Immature natural killer cell (primary cell): ENCODE results near the gene PUS1. TPM values are rescaled to one million over a fixed set of nuclear protein-coding genes. Genes with fewer than 3 reads are reported as not detected.

ENCODE experiments used
- DNase-seq, 3 donors: peaks; one replicate each; pipeline ENCODE4 v3.0.0; 2022; ENCODE audit warnings: mixed read lengths in 1 of 3
- H3K27ac Mint-ChIP-seq, 6 donors: one replicate each; pipeline ENCODE4 v1.8.0; 2020; ENCODE audit warnings: mixed read lengths in 6 of 6, mild to moderate bottlenecking in 5 of 6, inconsistent platforms in 4 of 6, moderate library complexity in 3 of 6
- H3K27me3 Mint-ChIP-seq, 3 donors: one replicate each; pipeline ENCODE4 v1.8.0; 2020 to 2021; ENCODE audit warnings: low read depth in 3 of 3, mild to moderate bottlenecking in 3 of 3, mixed read lengths in 3 of 3, moderate library complexity in 3 of 3, inconsistent platforms in 1 of 3
- H3K36me3 Mint-ChIP-seq, 3 donors: one replicate each; pipeline ENCODE4 v1.8.0; 2020; ENCODE audit warnings: mixed read lengths in 3 of 3, inconsistent platforms in 2 of 3, mild to moderate bottlenecking in 2 of 3
- H3K4me1 Mint-ChIP-seq, 2 donors: one replicate each; pipeline ENCODE4 v1.8.0; 2020; ENCODE audit warnings: inconsistent platforms in 2 of 2, mild to moderate bottlenecking in 2 of 2, mixed read lengths in 2 of 2, moderate library complexity in 1 of 2
- H3K4me3 Mint-ChIP-seq, 5 donors: one replicate each; pipeline ENCODE4 v1.8.0; 2020; ENCODE audit warnings: mild to moderate bottlenecking in 5 of 5, mixed read lengths in 5 of 5, inconsistent platforms in 3 of 5, moderate library complexity in 3 of 5
- H3K9me3 Mint-ChIP-seq, 6 donors: one replicate each; pipeline ENCODE4 v1.8.0; 2020; ENCODE audit warnings: mild to moderate bottlenecking in 6 of 6, mixed read lengths in 6 of 6, inconsistent platforms in 4 of 6, moderate library complexity in 3 of 6
- polyA plus RNA-seq, 3 donors: library from polyadenylated mRNA; unstranded; fragments of 300-500 nt; fragmentation: Illumina TruSeq; gene quantifications; one replicate each; pipeline ENCODE4 v1.2.3, GENCODE V29; 2021

PUS1 gene
- polyA plus RNA-seq, 3 donors from 2014 or later = 4.4 to 14.5 (median 6.2) TPM

DNA sequence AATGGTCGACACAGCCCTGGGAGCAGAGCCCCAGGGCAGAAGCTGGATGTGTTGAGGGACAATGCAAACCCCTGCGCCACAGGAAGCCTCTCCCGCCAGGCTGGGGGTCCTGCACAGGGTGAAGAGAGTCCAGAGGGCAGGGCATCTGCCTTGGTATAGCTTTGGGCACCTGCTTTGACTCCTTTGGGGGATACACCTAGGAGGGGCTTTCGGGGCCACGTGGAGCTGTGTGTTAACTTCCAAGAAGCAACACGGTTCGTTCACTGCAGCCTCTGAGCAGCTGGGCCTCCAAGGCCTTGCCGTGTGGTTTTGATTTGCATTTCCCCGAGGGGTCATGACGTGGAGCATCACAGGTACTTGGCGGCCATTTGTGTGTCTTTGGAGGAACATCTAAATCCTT, 5.8 kb upstream of the PUS1 start:
- Mint-ChIP-seq H3K9me3 (no peaks in the 10 kb centered on the region), H3K36me3 (peaks cover 0 to 4% (median 0%) of the 10 kb centered on the region in 3 donors), H3K27ac (no peak overlapping the region), H3K27me3 (peaks cover 0 to 7% (median 4%) of the 10 kb centered on the region in 3 donors), H3K4me1 (peaks cover 7 to 9% of the 10 kb centered on the region in 2 donors), H3K4me3 (no peak overlapping the region)
- no peak for DNase-seq

DNA sequence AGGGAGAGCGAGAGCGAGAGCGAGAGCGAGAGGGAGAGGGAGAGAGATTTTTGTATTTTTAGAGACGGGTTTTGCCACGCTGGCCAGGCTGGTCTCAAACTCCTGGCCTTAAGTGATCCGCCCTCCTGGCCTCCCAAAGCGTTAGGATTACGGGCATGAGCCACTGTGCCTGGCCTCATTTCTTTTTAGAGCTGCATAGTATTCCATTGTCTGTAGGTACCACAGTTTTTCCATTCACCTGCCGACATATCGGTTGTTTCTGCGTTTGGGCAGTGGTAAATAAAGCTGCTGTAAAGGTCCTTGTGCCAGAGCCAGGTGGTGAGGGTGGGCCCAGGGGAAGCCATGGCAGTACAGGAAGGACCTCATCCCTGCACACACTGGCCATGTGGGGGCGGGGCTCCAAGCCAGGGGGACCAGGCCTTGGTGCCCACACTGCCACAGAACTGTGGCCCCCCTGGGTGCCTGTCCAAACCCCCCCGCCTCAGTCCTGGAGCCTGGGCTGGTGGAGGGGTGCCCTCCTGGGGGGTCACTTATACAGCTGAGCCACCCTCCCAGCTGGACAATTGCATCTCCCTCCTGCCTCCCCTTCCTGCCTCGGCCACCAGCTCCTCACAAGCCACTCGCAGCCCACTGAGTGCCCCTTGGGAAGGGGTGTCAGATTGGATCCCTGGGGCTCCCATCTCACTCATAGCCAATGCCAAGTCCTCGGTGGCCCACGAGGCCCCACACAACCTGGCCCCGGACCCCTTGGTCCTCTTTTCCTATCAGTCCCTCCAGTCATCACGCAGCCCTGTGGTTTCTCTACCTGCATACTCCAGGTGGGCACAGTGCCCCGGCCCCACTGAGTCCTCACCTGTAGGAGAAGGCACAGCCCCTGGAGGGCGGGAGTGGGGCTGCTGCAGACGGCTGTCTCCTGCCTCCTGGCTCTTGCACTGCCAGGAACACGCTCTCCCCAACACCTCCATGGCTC, 1.7 kb upstream of the PUS1 start:
- Mint-ChIP-seq H3K9me3 (no peaks in the 10 kb centered on the region), H3K27me3 (peaks cover 4 to 21% (median 8%) of the 10 kb centered on the region in 3 donors), H3K4me1 (peaks cover 19 to 22% of the 10 kb centered on the region in 2 donors), H3K36me3 (peaks cover 0 to 3% (median under 1%) of the 10 kb centered on the region in 3 donors), H3K4me3 (peak overlapping the region; percentile 87 to 92 (median 91)), H3K27ac (peak overlapping the region in 2 of 6 donors; percentile 56 to 60)
- DNase-seq = no peak

DNA sequence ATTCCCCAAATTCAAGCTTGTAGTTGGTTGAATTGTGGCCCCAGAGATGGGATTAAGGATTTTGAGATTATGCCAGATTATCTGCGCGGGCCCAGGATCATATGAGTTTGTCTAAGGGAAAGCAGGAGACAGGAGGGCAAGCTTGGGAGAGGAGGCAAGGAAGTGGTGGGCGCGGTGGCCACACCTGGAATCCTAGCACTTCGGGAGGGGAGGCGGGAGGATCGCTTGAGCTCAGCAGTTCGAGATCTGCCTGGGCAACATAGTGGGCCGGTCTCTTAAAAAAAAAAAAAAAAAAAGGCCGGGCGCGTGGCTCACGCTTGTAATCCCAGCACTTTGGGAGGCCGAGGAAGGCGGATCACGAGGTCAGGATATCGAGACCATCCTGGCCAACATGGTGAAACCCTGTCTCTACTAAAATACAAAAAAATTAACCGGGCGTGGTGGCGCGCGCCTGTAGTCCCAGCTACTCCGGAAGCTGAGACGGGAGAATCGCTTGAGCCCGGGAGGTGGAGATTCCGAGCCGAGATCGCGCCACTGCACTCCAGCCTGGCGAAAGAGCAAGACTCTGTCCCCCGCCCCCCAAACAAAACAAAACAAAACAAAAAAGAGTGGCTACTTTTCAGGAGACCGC, 881 bp upstream of the PUS1 start:
- DNase-seq = no peak
- H3K36me3 Mint-ChIP-seq = peaks cover 5 to 8% (median 6%) of the 10 kb centered on the region in 3 donors
- peaks cover 4 to 21% (median 8%) of the 10 kb centered on the region in 3 donors for H3K27me3 Mint-ChIP-seq
- H3K9me3 Mint-ChIP-seq = no peaks in the 10 kb centered on the region
- peak overlapping the region; percentile 87 to 92 (median 91) for H3K4me3 Mint-ChIP-seq
- H3K27ac Mint-ChIP-seq = peak overlapping the region; percentile 74 to 90 (median 81)
- H3K4me1 Mint-ChIP-seq = peaks cover 23 to 25% of the 10 kb centered on the region in 2 donors

DNA sequence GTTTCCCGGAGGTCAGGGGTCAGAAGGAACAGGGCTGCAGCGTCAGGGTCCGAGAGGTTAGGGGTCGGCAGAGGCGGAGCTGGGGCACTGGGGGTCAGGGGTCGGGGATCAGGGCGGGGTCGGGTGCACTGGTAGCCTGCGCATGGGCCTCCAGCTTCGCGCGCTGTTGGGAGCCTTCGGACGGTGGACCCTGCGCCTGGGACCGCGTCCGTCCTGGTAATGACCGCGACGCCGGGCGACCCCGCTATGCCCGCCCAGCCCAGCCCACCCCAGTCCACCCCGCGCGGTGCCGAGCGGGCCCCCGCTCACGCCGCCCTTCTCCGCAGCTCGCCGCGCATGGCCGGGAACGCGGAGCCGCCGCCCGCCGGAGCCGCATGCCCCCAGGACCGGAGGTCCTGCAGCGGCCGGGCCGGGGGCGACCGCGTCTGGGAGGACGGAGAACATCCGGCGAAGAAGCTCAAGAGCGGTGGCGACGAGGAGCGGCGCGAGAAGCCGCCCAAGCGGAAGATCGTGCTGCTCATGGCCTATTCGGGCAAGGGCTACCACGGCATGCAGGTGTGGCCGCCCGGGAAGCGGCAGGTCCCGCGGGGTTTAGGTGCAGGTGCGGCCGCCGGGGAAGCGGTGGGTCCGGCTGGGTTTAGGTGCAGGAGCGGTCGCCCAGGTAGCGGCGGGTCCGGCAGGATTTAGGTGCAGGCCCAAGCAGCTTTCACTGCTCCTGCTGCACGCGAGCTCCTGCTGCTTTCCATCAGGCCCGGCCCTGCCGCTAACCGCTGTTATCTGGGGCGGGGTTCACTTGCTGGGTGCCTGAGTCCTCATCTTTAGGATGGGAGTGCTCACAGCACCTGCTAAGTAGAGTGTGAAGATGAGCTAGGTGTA, 743 bp downstream of the PUS1 start:
- H3K27ac Mint-ChIP-seq = peak overlapping the region; percentile 78 to 91 (median 83)
- H3K36me3 Mint-ChIP-seq = peaks cover 5 to 16% (median 13%) of the 10 kb centered on the region in 3 donors
- H3K4me3 Mint-ChIP-seq = peak overlapping the region; percentile 86 to 92 (median 89)
- no peaks in the 10 kb centered on the region for H3K9me3 Mint-ChIP-seq
- peaks cover 4 to 21% (median 8%) of the 10 kb centered on the region in 3 donors for H3K27me3 Mint-ChIP-seq
- H3K4me1 Mint-ChIP-seq = peaks cover 17 to 20% of the 10 kb centered on the region in 2 donors
- peak; percentile 26 to 31 (median 29) for DNase-seq

DNA sequence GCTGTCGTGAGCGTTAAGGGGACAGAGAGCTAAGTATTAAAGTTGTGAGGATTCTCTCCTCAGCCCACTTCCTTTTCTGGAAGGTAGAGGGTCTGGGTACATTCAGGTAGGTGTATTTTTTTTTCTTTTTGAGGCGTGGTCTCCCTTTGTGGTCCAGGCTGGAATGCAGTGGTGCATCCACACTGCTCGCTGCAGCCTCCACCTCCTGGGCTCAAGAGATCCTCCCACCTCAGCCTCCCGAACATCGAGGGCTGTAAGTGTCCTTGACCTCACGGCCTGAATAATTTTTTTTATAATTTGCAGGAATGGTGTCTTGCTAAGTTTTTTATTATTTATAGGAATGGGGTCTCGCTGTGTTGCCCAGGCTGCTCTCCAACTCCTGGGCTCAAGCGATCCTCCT, 1.4 kb downstream of the PUS1 start:
- peak overlapping the region; percentile 25 to 84 (median 81) for H3K27ac Mint-ChIP-seq
- H3K4me3 Mint-ChIP-seq = peak overlapping the region; percentile 77 to 86 (median 81)
- no peak for DNase-seq
- H3K36me3 Mint-ChIP-seq = peaks cover 5 to 16% (median 13%) of the 10 kb centered on the region in 3 donors
- H3K9me3 Mint-ChIP-seq = no peaks in the 10 kb centered on the region
- H3K4me1 Mint-ChIP-seq = peaks cover 16 to 20% of the 10 kb centered on the region in 2 donors
- peaks cover 4 to 21% (median 8%) of the 10 kb centered on the region in 3 donors for H3K27me3 Mint-ChIP-seq

DNA sequence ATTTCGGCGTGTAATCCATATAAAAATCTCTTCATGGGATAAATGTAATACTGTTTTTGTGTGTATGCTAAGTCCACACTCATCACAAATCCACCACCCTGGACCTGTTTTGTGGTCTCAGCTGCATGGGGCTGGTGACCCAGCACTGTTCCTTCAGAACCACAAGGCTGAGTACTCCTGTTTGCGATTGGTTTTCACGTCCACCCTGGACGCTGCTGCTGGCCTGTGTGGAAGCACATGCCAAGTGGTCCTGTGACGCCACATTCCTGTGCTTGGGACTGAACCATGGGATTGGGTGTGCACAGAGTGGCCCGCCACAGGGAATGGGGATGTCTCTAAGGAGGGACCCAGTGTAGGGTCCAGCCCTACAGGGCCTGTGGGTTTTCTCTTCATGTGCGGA, 4.3 kb downstream of the PUS1 start:
- peaks cover 3 to 15% (median 4%) of the 10 kb centered on the region in 3 donors for H3K27me3 Mint-ChIP-seq
- no peak for DNase-seq
- peaks cover 16% of the 10 kb centered on the region in 2 donors for H3K4me1 Mint-ChIP-seq
- H3K36me3 Mint-ChIP-seq = peaks cover 12 to 22% (median 13%) of the 10 kb centered on the region in 3 donors
- H3K27ac Mint-ChIP-seq = no peak overlapping the region
- no peak overlapping the region for H3K4me3 Mint-ChIP-seq
- H3K9me3 Mint-ChIP-seq = no peaks in the 10 kb centered on the region

DNA sequence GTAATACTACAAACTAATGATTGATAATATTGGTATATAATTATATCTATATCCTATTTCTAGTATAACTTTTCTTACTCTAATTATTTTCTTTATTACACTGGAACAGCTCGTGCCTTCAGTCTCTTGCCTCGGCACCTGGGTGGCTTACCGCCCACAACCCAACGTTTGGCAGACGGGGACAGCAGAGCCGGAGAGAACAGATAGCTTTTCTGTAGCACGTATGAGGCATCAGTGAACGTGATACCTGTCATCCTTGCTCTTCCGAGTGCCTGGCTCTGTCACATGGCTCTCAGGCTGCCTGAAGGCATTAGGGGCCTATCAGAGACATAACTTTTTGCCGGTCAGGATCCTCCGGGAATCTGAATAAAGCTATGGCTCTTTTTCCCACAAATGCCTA, 5.5 kb downstream of the PUS1 start:
- Mint-ChIP-seq H3K36me3 (peaks cover 12 to 22% (median 13%) of the 10 kb centered on the region in 3 donors), H3K4me1 (peaks cover 13 to 16% of the 10 kb centered on the region in 2 donors), H3K4me3 (no peak overlapping the region), H3K9me3 (no peaks in the 10 kb centered on the region), H3K27me3 (peaks cover 0 to 6% (median 4%) of the 10 kb centered on the region in 3 donors), H3K27ac (no peak overlapping the region)
- DNase-seq = no peak

DNA sequence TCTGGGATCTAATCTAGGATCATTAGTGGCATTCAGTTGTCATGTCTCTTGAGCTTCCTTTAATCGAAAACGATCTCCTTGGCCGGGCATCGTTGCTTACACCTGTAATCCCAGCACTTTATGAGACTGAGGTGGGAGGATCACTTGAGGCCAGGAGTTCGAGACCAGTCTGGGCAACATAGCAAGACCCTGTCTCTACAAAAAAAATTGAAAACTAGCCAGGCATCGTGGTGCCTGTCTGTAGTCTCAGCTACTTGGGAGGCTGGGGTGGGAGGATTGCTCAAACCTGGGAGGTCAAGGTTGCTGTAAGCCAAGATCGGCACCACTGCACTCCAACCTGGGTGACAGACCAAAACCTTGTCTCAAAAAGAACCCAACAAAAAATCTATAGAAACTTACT, 9.0 kb downstream of the PUS1 start:
- no peak overlapping the region for H3K27ac Mint-ChIP-seq
- no peaks in the 10 kb centered on the region for H3K9me3 Mint-ChIP-seq
- no peak overlapping the region for H3K4me3 Mint-ChIP-seq
- DNase-seq = no peak
- no peaks in the 10 kb centered on the region for H3K4me1 Mint-ChIP-seq
- peaks cover 0 to 3% (median 0%) of the 10 kb centered on the region in 3 donors for H3K27me3 Mint-ChIP-seq
- H3K36me3 Mint-ChIP-seq = peaks cover 7 to 26% (median 7%) of the 10 kb centered on the region in 3 donors

DNA sequence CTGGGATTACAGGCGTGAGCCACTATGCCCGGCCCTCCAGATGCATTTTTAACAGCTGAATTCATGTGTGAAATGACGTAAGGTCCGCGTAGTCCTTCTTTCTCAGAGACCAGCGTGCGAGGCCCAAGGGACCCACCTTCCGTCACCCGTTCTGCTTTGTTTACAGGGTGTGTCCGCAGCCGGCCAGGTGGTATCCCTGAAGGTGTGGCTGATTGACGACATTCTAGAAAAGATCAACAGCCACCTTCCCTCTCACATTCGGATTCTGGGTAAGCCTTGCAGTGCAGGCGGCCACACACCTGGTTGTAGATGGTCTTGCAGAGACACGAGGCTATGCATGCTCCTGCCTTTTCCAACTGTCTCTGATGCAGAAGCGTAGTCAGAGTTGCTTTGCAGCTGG, 9.9 kb downstream of the PUS1 start:
- H3K27me3 Mint-ChIP-seq = peaks cover 0 to 3% (median 0%) of the 10 kb centered on the region in 3 donors
- H3K9me3 Mint-ChIP-seq = no peaks in the 10 kb centered on the region
- H3K4me3 Mint-ChIP-seq = no peak overlapping the region
- H3K4me1 Mint-ChIP-seq = no peaks in the 10 kb centered on the region
- no peak for DNase-seq
- H3K36me3 Mint-ChIP-seq = peaks cover 0 to 21% (median 7%) of the 10 kb centered on the region in 3 donors
- H3K27ac Mint-ChIP-seq = no peak overlapping the region

DNA sequence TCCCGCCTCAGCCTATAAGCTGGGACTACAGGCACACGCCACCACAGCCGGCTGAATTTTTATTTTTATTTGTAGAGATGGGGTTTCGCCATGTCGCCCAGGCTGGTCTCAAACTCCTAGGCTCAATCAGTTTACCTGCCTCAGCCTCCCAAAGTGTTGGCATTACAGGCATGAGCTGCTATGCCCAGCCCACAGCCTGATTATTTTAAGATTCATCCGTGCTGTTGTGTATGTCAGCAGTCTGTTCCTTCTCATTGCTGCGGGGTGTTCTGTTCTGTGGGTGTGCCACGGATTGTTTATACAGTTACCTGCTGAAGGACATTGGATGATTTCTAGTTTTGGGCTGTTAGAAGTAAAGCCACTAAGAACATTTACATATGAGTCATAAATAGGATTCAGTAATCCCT, 11.1 kb downstream of the PUS1 start:
- H3K9me3 Mint-ChIP-seq = no peaks in the 10 kb centered on the region
- peaks cover 0 to 23% (median 7%) of the 10 kb centered on the region in 3 donors for H3K36me3 Mint-ChIP-seq
- H3K27ac Mint-ChIP-seq = no peak overlapping the region
- DNase-seq = no peak
- H3K4me3 Mint-ChIP-seq = no peak overlapping the region
- no peaks in the 10 kb centered on the region for H3K4me1 Mint-ChIP-seq
- peaks cover 0 to 3% (median 0%) of the 10 kb centered on the region in 3 donors for H3K27me3 Mint-ChIP-seq

DNA sequence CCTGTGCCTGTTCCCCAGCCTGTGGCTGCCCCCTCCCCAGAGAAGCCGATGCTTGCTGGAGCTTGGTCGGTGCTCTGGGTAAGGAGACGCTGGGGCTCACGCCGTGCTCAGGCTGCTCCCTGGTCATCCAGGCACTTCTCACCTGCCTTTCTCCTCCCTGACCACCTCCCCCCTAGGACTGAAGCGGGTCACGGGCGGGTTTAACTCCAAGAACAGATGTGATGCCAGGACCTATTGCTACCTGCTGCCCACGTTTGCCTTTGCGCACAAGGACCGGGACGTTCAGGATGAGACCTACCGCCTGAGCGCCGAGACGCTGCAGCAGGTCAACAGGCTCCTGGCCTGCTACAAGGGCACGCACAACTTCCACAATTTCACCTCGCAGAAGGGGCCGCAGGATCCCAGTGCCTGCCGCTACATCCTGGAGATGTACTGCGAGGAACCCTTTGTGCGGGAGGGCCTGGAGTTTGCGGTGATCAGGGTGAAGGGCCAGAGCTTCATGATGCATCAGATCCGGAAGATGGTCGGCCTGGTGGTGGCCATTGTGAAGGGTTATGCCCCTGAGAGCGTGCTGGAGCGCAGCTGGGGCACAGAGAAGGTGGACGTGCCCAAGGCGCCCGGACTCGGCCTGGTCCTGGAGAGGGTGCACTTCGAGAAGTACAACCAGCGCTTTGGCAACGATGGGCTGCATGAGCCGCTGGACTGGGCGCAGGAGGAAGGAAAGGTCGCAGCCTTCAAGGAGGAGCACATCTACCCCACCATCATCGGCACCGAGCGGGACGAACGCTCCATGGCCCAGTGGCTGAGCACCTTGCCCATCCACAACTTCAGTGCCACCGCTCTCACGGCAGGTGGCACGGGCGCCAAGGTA, 12.3 kb downstream of the PUS1 start:
- Mint-ChIP-seq H3K27me3 (peaks cover 0 to 3% (median 0%) of the 10 kb centered on the region in 3 donors), H3K4me3 (no peak overlapping the region), H3K4me1 (no peaks in the 10 kb centered on the region), H3K36me3 (peaks cover 0 to 23% (median 7%) of the 10 kb centered on the region in 3 donors), H3K9me3 (no peaks in the 10 kb centered on the region), H3K27ac (no peak overlapping the region)
- no peak for DNase-seq

DNA sequence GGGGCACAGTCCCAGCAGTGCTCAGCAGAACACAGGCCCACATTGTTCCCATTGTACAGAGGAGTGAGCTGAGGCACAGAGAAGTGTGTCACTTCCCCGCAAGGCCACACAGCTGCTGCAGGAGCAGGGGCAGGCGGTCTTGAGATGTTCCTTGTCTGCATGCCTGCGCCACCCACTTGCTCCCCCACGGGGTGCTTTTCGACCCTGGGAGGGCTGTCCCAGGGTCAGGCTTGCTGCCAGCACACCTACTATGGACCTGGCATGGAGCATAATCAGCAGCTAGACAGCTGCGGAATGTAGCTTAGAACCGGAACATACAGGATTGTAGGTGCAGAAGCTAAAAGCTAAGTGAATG, 12.9 kb downstream of the PUS1 start:
- no peak overlapping the region for H3K27ac Mint-ChIP-seq
- no peaks in the 10 kb centered on the region for H3K9me3 Mint-ChIP-seq
- no peaks in the 10 kb centered on the region for H3K4me1 Mint-ChIP-seq
- DNase-seq = no peak
- H3K36me3 Mint-ChIP-seq = peaks cover 0 to 23% (median 7%) of the 10 kb centered on the region in 3 donors
- peaks cover 0 to 3% (median 0%) of the 10 kb centered on the region in 3 donors for H3K27me3 Mint-ChIP-seq
- H3K4me3 Mint-ChIP-seq = no peak overlapping the region
